ENCODE data around the gene TPM4.

TPM4 gene

GRCh38 chr19:16048583-16048982 is 27.7 kb upstream of the TPM4 start:
- in situ Hi-C loops (cut with MboI; ENCODE audit: low sequenced_read_pairs): no loop called here

GRCh38 chr19:16051254-16052025 is 24.9 kb upstream of the TPM4 start:
- DNase-seq (ENCODE audit: low spot score in 2 of 2): no peak
- no peak overlapping the region for H3K4me3 ChIP-seq
- no peaks in the 10 kb centered on the region for H3K27me3 ChIP-seq (ENCODE audit: low read depth)
- H3K36me3 ChIP-seq (replicated peaks): no peaks in the 10 kb centered on the region
- H3K9me3 ChIP-seq: no peaks in the 10 kb centered on the region
- in situ Hi-C loops (cut with MboI; ENCODE audit: low sequenced_read_pairs): no loop called here
- H3K4me1 ChIP-seq: no peaks in the 10 kb centered on the region

More at GRCh38 chr19:16048583-16048982, 27.7 kb upstream of the TPM4 start:
- no peaks in the 10 kb centered on the region for H3K27me3 ChIP-seq (ENCODE audit: low read depth)
- no peaks in the 10 kb centered on the region for H3K36me3 ChIP-seq (replicated peaks)
- DNase-seq (ENCODE audit: low spot score in 2 of 2): no peak
- no peaks in the 10 kb centered on the region for H3K9me3 ChIP-seq
- H3K4me1 ChIP-seq: no peaks in the 10 kb centered on the region
- H3K4me3 ChIP-seq: no peak overlapping the region

GRCh38 chr19:16052353-16052752 is 23.9 kb upstream of the TPM4 start:
- no peaks in the 10 kb centered on the region for H3K36me3 ChIP-seq (replicated peaks)
- H3K9me3 ChIP-seq: peaks cover 2% of the 10 kb centered on the region; the same call in 1 of the 2 replicates
- in situ Hi-C loops (cut with MboI; ENCODE audit: low sequenced_read_pairs): no loop called here
- no peak for DNase-seq (ENCODE audit: low spot score in 2 of 2)
- H3K4me3 ChIP-seq: no peak overlapping the region
- no peaks in the 10 kb centered on the region for H3K27me3 ChIP-seq (ENCODE audit: low read depth)
- no peaks in the 10 kb centered on the region for H3K4me1 ChIP-seq

GRCh38 chr19:16057062-16057461 is 19.2 kb upstream of the TPM4 start:
- DNase-seq (ENCODE audit: low spot score in 2 of 2): no peak
- H3K4me1 ChIP-seq: no peaks in the 10 kb centered on the region

GRCh38 chr19:16060294-16060693 is 16.0 kb upstream of the TPM4 start:
- H3K4me1 ChIP-seq: no peaks in the 10 kb centered on the region
- no peak for DNase-seq (ENCODE audit: low spot score in 2 of 2)
- H3K36me3 ChIP-seq (replicated peaks): no peaks in the 10 kb centered on the region
- in situ Hi-C loops (cut with MboI; ENCODE audit: low sequenced_read_pairs): no loop called here
- H3K4me3 ChIP-seq: no peak overlapping the region
- no peaks in the 10 kb centered on the region for H3K27me3 ChIP-seq (ENCODE audit: low read depth)
- H3K9me3 ChIP-seq: peaks cover 2% of the 10 kb centered on the region; the same call in 1 of the 2 replicates

More at GRCh38 chr19:16057062-16057461, 19.2 kb upstream of the TPM4 start:
- peaks cover 2% of the 10 kb centered on the region; the same call in 1 of the 2 replicates for H3K9me3 ChIP-seq
- H3K27me3 ChIP-seq (ENCODE audit: low read depth): no peaks in the 10 kb centered on the region
- in situ Hi-C loops (cut with MboI; ENCODE audit: low sequenced_read_pairs): no loop called here
- no peaks in the 10 kb centered on the region for H3K36me3 ChIP-seq (replicated peaks)
- no peak overlapping the region for H3K4me3 ChIP-seq

- in situ Hi-C loops (cut with MboI; ENCODE audit: low sequenced_read_pairs): no loop called here
- H3K27me3 ChIP-seq (ENCODE audit: low read depth): no peaks in the 10 kb centered on the region
These were observed 14.4 kb upstream of the TPM4 start for GRCh38 chr19:16061943-16062342.

GRCh38 chr19:16062789-16063188 is 13.5 kb upstream of the TPM4 start:
- no peaks in the 10 kb centered on the region for H3K27me3 ChIP-seq (ENCODE audit: low read depth)
- H3K36me3 ChIP-seq (replicated peaks): no peaks in the 10 kb centered on the region
- H3K9me3 ChIP-seq: no peaks in the 10 kb centered on the region
- DNase-seq (ENCODE audit: low spot score in 2 of 2): peak in 1 of 2 experiments; percentile 76
- H3K4me3 ChIP-seq: no peak overlapping the region
- in situ Hi-C loops (cut with MboI; ENCODE audit: low sequenced_read_pairs): no loop called here
- no peaks in the 10 kb centered on the region for H3K4me1 ChIP-seq

More at GRCh38 chr19:16061943-16062342, 14.4 kb upstream of the TPM4 start:
- DNase-seq (ENCODE audit: low spot score in 2 of 2): no peak
- H3K4me1 ChIP-seq: no peaks in the 10 kb centered on the region
- no peaks in the 10 kb centered on the region for H3K36me3 ChIP-seq (replicated peaks)
- H3K9me3 ChIP-seq: peaks cover 2% of the 10 kb centered on the region; the same call in 1 of the 2 replicates
- H3K4me3 ChIP-seq: no peak overlapping the region

- no peak for DNase-seq (ENCODE audit: low spot score in 2 of 2)
- H3K27me3 ChIP-seq (ENCODE audit: low read depth): no peaks in the 10 kb centered on the region
- H3K9me3 ChIP-seq: no peaks in the 10 kb centered on the region
- H3K36me3 ChIP-seq (replicated peaks): no peaks in the 10 kb centered on the region
- no peak overlapping the region for H3K4me3 ChIP-seq
- H3K4me1 ChIP-seq: no peaks in the 10 kb centered on the region
- in situ Hi-C loops (cut with MboI; ENCODE audit: low sequenced_read_pairs): no loop called here
These were observed 11.9 kb upstream of the TPM4 start for GRCh38 chr19:16064209-16064889.

GRCh38 chr19:16066611-16067104 is 9.6 kb upstream of the TPM4 start:
- Histone ChIP-seq H3K4me3 (no peak overlapping the region), H3K36me3 (replicated peaks) (no peaks in the 10 kb centered on the region), H3K9me3 (no peaks in the 10 kb centered on the region), H3K4me1 (no peaks in the 10 kb centered on the region), H3K27me3 (ENCODE audit: low read depth) (no peaks in the 10 kb centered on the region)
- DNase-seq (ENCODE audit: low spot score in 2 of 2): peak in 1 of 2 experiments; percentile 30
- in situ Hi-C loops (cut with MboI; ENCODE audit: low sequenced_read_pairs): no loop called here

- no peaks in the 10 kb centered on the region for H3K27me3 ChIP-seq (ENCODE audit: low read depth)
- H3K4me1 ChIP-seq: no peaks in the 10 kb centered on the region
- H3K9me3 ChIP-seq: no peaks in the 10 kb centered on the region
- no peak overlapping the region for H3K4me3 ChIP-seq
- DNase-seq (ENCODE audit: low spot score in 2 of 2): no peak
- in situ Hi-C loops (cut with MboI; ENCODE audit: low sequenced_read_pairs): no loop called here
- no peaks in the 10 kb centered on the region for H3K36me3 ChIP-seq (replicated peaks)
These were observed 8.9 kb upstream of the TPM4 start for GRCh38 chr19:16067205-16067938.

- no peaks in the 10 kb centered on the region for H3K4me1 ChIP-seq
- H3K27me3 ChIP-seq (ENCODE audit: low read depth): no peaks in the 10 kb centered on the region
- no peaks in the 10 kb centered on the region for H3K9me3 ChIP-seq
- DNase-seq (ENCODE audit: low spot score in 2 of 2): no peak
- in situ Hi-C loops (cut with MboI; ENCODE audit: low sequenced_read_pairs): no loop called here
- H3K4me3 ChIP-seq: no peak overlapping the region
- H3K36me3 ChIP-seq (replicated peaks): no peaks in the 10 kb centered on the region
These were observed 7.5 kb upstream of the TPM4 start for GRCh38 chr19:16068696-16069259.

- in situ Hi-C loops (cut with MboI; ENCODE audit: low sequenced_read_pairs): no loop called here
- H3K4me1 ChIP-seq: no peaks in the 10 kb centered on the region
- DNase-seq (ENCODE audit: low spot score in 2 of 2): no peak
- H3K27me3 ChIP-seq (ENCODE audit: low read depth): no peaks in the 10 kb centered on the region
- H3K36me3 ChIP-seq (replicated peaks): no peaks in the 10 kb centered on the region
- no peaks in the 10 kb centered on the region for H3K9me3 ChIP-seq
- H3K4me3 ChIP-seq: no peak overlapping the region
These were observed 6.4 kb upstream of the TPM4 start for GRCh38 chr19:16069813-16070365.

GRCh38 chr19:16070366-16070990 is 5.8 kb upstream of the TPM4 start:
- no peaks in the 10 kb centered on the region for H3K27me3 ChIP-seq (ENCODE audit: low read depth)
- H3K36me3 ChIP-seq (replicated peaks): no peaks in the 10 kb centered on the region
- H3K4me1 ChIP-seq: no peaks in the 10 kb centered on the region
- DNase-seq (ENCODE audit: low spot score in 2 of 2): no peak
- no peaks in the 10 kb centered on the region for H3K9me3 ChIP-seq
- H3K4me3 ChIP-seq: no peak overlapping the region
- in situ Hi-C loops (cut with MboI; ENCODE audit: low sequenced_read_pairs): no loop called here
